GM15510 (cell line): Measurements from ENCODE around the gene FAM110D.

Experiments
- POLR2A ChIP-seq: IDR thresholded peaks from 3 replicates; pipeline ENCODE4 v1.6.1; 2011; ENCODE audit warnings: borderline replicate concordance; ENCODE audit not compliant: insufficient read length; ENCODE audit errors: extremely low read depth

The FAM110D gene

GRCh38 chr1:26158908-26159742 is at the start of gene FAM110D:
Gene FAM110D (plus strand): TSS chr1:26159079. CDS start chr1:26161292, 2,213 bp downstream.
- TF ChIP-seq POLR2A = no peak

GRCh38 chr1:26109229-26110164 is 49.4 kb upstream of the FAM110D start:
- TF ChIP-seq POLR2A = no peak

- TF ChIP-seq POLR2A = peak; percentile 59
These were observed 47.9 kb upstream of the FAM110D start for GRCh38 chr1:26110731-26111529.

DNA sequence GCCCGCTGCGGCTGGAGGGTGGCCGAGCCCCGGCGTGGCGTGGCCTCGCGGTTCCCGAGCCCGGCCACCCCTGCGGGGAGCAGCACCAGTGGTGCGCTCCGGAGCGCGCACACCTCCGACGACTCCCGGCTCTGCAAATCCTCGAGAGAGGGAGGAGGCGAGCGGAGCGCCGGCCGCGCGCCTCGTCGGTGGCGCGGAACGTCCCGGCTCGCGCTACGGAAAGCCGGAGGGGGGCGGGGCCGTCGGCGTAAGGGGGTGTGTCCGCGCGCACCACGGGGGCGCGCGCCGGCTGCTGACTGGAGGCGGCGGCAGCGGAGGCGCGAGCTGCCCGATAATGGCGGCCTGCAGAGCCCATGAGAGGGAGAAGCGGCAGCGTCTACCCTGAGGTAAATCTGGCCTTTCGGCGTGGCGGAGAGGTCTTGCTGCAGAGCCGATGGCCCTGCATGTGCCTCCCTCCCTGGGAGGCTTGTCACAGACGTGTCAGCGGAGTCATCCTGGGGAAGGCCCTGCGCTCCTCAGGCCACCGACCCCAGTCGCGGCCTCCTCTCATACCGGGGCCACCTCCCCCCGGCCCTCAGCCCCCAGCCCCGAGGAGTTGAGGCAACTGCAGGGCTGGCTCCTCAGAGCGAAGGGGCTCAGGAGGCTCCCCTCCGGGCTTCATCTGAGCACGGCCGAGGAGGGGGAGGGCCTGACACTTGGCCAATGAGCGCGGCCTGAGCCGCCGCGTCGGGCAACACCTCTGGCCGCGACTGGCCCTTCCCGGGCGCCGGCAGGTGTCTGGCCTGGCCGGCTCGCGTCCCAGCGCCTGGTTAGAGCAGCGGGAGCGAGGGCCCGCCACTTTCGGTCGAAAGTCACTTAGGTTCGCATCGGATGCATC is 47.1 kb upstream of the FAM110D start, which contains the start of gene PDIK1L:
PDIK1L (plus strand) TSS at position 295 of the 877 bp plus-strand sequence. CDS start 2,485 bp downstream, outside the sequence.
- TF ChIP-seq POLR2A = peak; percentile 58

DNA sequence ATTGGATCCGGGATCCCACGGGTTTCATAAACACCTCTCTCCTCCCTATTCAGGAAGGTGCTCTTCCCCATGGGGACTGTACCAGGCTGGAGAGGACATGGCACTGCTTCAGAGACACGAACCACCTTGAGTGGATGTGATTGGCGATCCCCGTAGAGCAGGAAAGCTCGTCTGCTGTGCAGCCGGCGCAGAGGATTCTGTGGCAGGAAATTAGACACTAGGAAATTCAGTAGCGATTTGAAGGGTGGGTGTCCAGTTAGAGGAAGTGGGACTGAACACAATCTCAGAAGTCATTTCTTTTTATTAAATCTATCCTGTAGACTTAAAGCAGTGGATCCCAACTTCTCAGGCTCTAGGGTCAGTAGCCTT is 46.5 kb upstream of the FAM110D start:
- no peak for TF ChIP-seq POLR2A

- TF ChIP-seq POLR2A = no peak
These were observed 44.5 kb upstream of the FAM110D start for GRCh38 chr1:26114165-26114927.

DNA sequence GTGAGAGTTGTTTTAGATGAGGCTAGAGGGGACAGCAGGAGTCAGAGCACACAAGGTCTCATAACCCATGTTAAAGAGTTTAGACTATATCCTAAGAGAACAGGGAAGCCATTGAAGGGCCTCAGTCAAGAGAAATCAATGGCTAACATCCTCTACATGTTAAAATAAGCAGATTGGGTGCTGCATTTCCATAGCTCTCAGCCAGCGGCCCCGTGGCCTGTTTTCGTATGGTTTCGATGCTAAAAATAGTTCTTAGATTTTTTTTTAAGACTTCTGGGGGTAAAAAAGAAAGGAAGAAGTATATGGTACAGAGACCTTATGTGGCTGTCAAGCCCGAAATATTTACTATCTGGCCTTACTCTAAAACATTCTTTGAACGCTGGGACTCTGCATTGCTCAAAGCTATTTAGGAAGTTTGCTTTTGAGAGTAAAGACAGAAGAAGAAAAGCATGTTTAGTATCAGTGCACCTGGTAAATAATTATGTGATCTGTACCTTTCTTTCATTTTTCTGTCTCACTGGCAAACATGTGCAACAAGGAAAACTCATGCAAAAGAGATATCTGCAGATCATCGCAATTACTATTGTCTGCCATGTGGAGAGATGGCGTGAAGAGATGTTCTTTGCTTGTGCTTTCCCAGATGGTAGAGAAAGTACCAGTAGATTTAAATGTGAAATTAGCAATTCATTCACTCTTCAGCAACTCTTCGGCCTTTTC is 38.8 kb upstream of the FAM110D start:
- TF ChIP-seq POLR2A = no peak

DNA sequence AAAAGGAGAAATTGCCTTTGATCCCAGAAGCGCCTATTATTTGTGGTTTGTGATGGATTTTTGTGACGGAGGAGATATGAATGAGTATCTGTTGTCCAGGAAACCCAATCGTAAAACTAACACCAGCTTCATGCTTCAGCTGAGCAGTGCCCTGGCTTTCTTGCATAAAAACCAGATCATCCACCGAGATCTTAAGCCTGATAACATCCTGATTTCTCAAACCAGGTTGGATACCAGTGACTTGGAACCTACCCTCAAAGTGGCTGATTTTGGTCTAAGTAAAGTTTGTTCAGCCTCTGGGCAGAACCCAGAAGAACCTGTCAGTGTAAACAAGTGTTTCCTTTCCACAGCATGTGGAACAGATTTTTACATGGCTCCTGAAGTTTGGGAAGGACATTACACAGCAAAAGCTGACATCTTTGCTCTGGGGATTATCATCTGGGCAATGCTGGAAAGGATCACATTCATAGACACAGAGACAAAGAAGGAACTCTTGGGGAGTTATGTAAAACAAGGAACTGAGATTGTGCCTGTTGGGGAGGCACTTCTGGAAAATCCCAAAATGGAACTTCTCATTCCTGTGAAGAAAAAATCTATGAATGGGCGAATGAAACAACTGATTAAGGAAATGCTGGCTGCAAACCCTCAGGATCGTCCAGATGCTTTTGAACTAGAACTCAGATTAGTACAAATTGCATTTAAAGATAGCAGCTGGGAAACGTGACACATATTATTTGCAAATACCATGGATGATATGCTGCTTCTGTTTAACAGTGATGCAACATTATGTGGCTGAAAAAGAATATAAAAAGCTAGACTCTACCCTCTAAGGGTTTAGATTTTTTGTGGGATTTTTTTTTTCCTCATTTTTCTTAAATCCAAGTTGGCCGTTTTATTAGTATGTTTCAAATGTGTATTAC is 36.8 kb upstream of the FAM110D start:
- TF ChIP-seq POLR2A = no peak

DNA sequence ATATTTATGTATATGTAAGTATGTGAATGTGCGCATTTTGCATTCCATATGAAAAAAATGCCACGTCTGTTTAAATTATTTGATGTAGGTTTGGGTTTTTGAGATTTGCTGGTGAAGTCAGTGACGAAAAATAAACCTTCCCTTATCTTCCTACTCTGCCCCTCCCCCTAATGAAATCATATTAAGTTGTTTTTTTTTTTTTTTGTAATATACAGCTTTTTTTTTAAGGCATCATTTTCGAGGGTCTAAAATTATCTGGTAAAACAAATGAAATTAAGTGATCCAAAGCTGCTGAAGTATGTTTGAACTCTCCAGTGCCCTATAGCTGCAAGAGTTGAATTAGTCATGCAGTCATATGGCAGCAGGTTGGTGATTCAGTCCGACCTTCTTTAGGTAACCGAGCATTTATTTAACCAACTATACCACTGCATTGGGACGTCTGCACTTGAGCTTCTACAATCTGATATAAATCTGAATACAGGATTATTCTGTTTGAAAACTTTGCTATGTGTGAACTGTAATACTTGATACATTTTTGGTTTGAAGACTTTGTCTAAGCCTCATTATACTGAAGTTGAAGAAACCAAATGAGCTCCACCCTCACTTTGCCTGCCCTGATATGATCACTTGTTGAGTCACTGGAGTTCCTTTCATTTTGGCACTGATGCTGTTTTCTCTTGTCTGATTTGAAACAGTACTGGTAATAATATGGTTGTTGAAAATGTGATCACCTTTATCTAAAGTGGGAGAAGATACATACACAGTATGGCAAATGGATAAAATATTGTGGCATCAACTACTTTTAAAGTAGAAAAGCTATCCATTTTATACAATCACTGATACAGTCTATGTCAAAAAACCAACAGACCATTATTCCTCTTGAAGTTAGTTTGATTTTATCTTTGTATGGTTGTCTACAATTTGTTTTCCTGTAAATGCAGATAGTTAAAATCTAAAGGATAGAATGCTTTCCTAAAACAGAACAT is 35.6 kb upstream of the FAM110D start:
- no peak for TF ChIP-seq POLR2A
